Loucy (cell line): ENCODE results near the gene CRTC1.

Source experiments
- H2AFZ ChIP-seq: fragments of 200-600 bp; sonication (generic); 2 replicates; pipeline ENCODE4 v1.6.0; 2016; ENCODE audit warnings: antibody characterized with exemption, mild to moderate bottlenecking, low read length, moderate library complexity
- H3F3A ChIP-seq: fragments of 200-600 bp; 2 replicates; pipeline ENCODE4 v1.6.0; 2016; ENCODE audit warnings: antibody characterized with exemption, low read depth, mild to moderate bottlenecking
- H3K27me3 ChIP-seq: fragments of 200-600 bp; sonication (generic); 2 replicates; pipeline ENCODE4 v1.6.1; 2014; ENCODE audit warnings: low read length, mild to moderate bottlenecking; ENCODE audit not compliant: insufficient read depth, poor library complexity, severe bottlenecking
- H3K36me3 ChIP-seq: fragments of 200-600 bp; sonication (generic); 2 replicates; pipeline ENCODE4 v1.6.1; 2016; ENCODE audit warnings: low read length; ENCODE audit not compliant: insufficient read depth
- H3K4me1 ChIP-seq: fragments of 200-600 bp; sonication (generic); 2 replicates; pipeline ENCODE4 v1.5.1; 2014; ENCODE audit warnings: low read length, mild to moderate bottlenecking; ENCODE audit not compliant: insufficient read depth, poor library complexity, severe bottlenecking
- H3K4me2 ChIP-seq: fragments of 200-600 bp; sonication (generic); 2 replicates; pipeline ENCODE4 v1.6.0; 2014; ENCODE audit warnings: antibody characterized with exemption, low read length, low read depth, mild to moderate bottlenecking; ENCODE audit not compliant: poor library complexity, severe bottlenecking
- H3K4me3 ChIP-seq: fragments of 200-600 bp; sonication (generic); 2 replicates; pipeline ENCODE4 v1.5.1; 2014; ENCODE audit warnings: low read length, mild to moderate bottlenecking, mixed read lengths; ENCODE audit not compliant: poor library complexity, severe bottlenecking
- H3K79me2 ChIP-seq: fragments of 200-600 bp; sonication (generic); 2 replicates; pipeline ENCODE4 v1.6.1; 2014; ENCODE audit warnings: low read length; ENCODE audit not compliant: insufficient read depth
- H3K9ac ChIP-seq: fragments of 200-600 bp; sonication (generic); 2 replicates; pipeline ENCODE4 v1.6.0; 2014; ENCODE audit warnings: mild to moderate bottlenecking, low read depth, low read length, moderate library complexity; ENCODE audit not compliant: poor library complexity, severe bottlenecking
- H3K9me2 ChIP-seq: fragments of 200-600 bp; sonication (generic); replicated peaks from 2 replicates; pipeline ENCODE4 v1.6.1; 2016; ENCODE audit warnings: low read depth, low read length, mixed read lengths
- H3K9me3 ChIP-seq: fragments of 200-600 bp; sonication (generic); 2 replicates; pipeline ENCODE4 v1.6.1; 2014; ENCODE audit warnings: mild to moderate bottlenecking, antibody characterized with exemption, low read length, low read depth; ENCODE audit not compliant: insufficient read depth
- H4K20me1 ChIP-seq: fragments of 200-600 bp; sonication (generic); 2 replicates; pipeline ENCODE4 v1.6.0; 2014; ENCODE audit warnings: antibody characterized with exemption, low read length, mild to moderate bottlenecking; ENCODE audit not compliant: insufficient read depth, poor library complexity, severe bottlenecking
- CTCF ChIP-seq: fragments of 200-600 bp; sonication (generic); conservative IDR thresholded peaks from 2 replicates; pipeline ENCODE4 v1.5.1; 2014; ENCODE audit warnings: mild to moderate bottlenecking, antibody characterized with exemption, low read length
- EZH2phosphoT487 ChIP-seq: fragments of 200-600 bp; IDR thresholded peaks from 2 replicates; pipeline ENCODE4 v1.6.1; 2018; ENCODE audit warnings: antibody characterized with exemption, mild to moderate bottlenecking, moderate library complexity, borderline replicate concordance

CRTC1 gene

GRCh38 chr19:18778826-18779495 lies 95.5 kb downstream of the CRTC1 start:
- no peaks in the 10 kb centered on the region for H4K20me1 ChIP-seq
- no peak overlapping the region for H3K9ac ChIP-seq
- no peaks in the 10 kb centered on the region for H3K79me2 ChIP-seq
- H3F3A ChIP-seq: no peaks in the 10 kb centered on the region
- H3K27me3 ChIP-seq: no peaks in the 10 kb centered on the region
- TF ChIP-seq EZH2phosphoT487 (no peak), CTCF (no peak)
- H3K4me1 ChIP-seq: no peaks in the 10 kb centered on the region
- H3K4me2 ChIP-seq: no peak overlapping the region
- no peaks in the 10 kb centered on the region for H3K36me3 ChIP-seq
- no peaks in the 10 kb centered on the region for H3K9me3 ChIP-seq
- no peak overlapping the region for H3K4me3 ChIP-seq
- no peaks in the 10 kb centered on the region for H3K9me2 ChIP-seq
- H2AFZ ChIP-seq: no peak overlapping the region

- H3K4me2 ChIP-seq: no peak overlapping the region
- H3K27me3 ChIP-seq: no peaks in the 10 kb centered on the region
- H3K4me3 ChIP-seq: no peak overlapping the region
- H3K36me3 ChIP-seq: no peaks in the 10 kb centered on the region
- no peak overlapping the region for H2AFZ ChIP-seq
- H3F3A ChIP-seq: no peaks in the 10 kb centered on the region
- H3K79me2 ChIP-seq: no peaks in the 10 kb centered on the region
- TF ChIP-seq EZH2phosphoT487 (no peak), CTCF (no peak)
- no peaks in the 10 kb centered on the region for H3K9me2 ChIP-seq
- H3K9me3 ChIP-seq: no peaks in the 10 kb centered on the region
- H4K20me1 ChIP-seq: no peaks in the 10 kb centered on the region
- no peaks in the 10 kb centered on the region for H3K4me1 ChIP-seq
- H3K9ac ChIP-seq: no peak overlapping the region
These were observed 96.6 kb downstream of the CRTC1 start for GRCh38 chr19:18780081-18780480.

- no peak for TF ChIP-seq EZH2phosphoT487
- TF ChIP-seq CTCF: peak; percentile 37
- no peak overlapping the region for H3K4me3 ChIP-seq
- no peaks in the 10 kb centered on the region for H3K27me3 ChIP-seq
- H3K4me2 ChIP-seq: no peak overlapping the region
- H3K4me1 ChIP-seq: no peaks in the 10 kb centered on the region
- H3F3A ChIP-seq: no peaks in the 10 kb centered on the region
- H4K20me1 ChIP-seq: no peaks in the 10 kb centered on the region
- H3K9ac ChIP-seq: no peak overlapping the region
- no peaks in the 10 kb centered on the region for H3K79me2 ChIP-seq
- H2AFZ ChIP-seq: no peak overlapping the region
- no peaks in the 10 kb centered on the region for H3K36me3 ChIP-seq
- no peaks in the 10 kb centered on the region for H3K9me2 ChIP-seq
- no peaks in the 10 kb centered on the region for H3K9me3 ChIP-seq
These were observed 97.2 kb downstream of the CRTC1 start for GRCh38 chr19:18780631-18781030.
